H1 (cell line): Measurements from ENCODE around the gene SAG.

Source experiments
- BRCA1 ChIP-seq: IDR thresholded peaks from 2 replicates; pipeline ENCODE4 v1.6.1; 2012; ENCODE audit warnings: low read depth, low read length, improper control_type of control experiment
- CBX8 ChIP-seq: fragments of 300-800, 300-1000 bp; sonication (generic); IDR thresholded peaks from 2 replicates; pipeline ENCODE4 v1.7.1; 2016; ENCODE audit warnings: low read depth, low read length, borderline replicate concordance
- EP300 ChIP-seq, 2 experiments: IDR thresholded peaks; 1 replicate in 1 of 2; 2 replicates in 1 of 2; pipeline ENCODE4 v1.6.1; 2011 to 2012; ENCODE audit warnings: low read depth in 2 of 2, low read length in 2 of 2, mild to moderate bottlenecking in 2 of 2, borderline replicate concordance in 1 of 2, inconsistent platforms in 1 of 2, moderate library complexity in 1 of 2
- EZH2 ChIP-seq: fragments of 200-600 bp; sonication (generic); IDR thresholded peaks from 2 replicates; pipeline ENCODE4 v1.7.1; 2012; ENCODE audit warnings: low read depth, mild to moderate bottlenecking, moderate library complexity, low read length, inconsistent platforms; ENCODE audit not compliant: severe bottlenecking
- FOSL1 ChIP-seq: IDR thresholded peaks from 2 replicates; pipeline ENCODE4 v1.6.1; 2011; ENCODE audit warnings: mild to moderate bottlenecking, low read depth, low read length, moderate library complexity; ENCODE audit not compliant: insufficient read depth
- GABPA ChIP-seq: IDR thresholded peaks from 2 replicates; pipeline ENCODE4 v1.6.1; 2011; ENCODE audit warnings: mild to moderate bottlenecking, low read length, moderate library complexity, borderline replicate concordance; ENCODE audit not compliant: insufficient read depth
- MAX ChIP-seq: IDR thresholded peaks from 2 replicates; pipeline ENCODE4 v1.6.1; 2012; ENCODE audit warnings: inconsistent platforms
- POLR2A ChIP-seq, 2 experiments: IDR thresholded peaks; 1 replicate in 1 of 2; 2 replicates in 1 of 2; pipeline ENCODE4 v1.6.1; 2011; ENCODE audit warnings: low read depth in 2 of 2, low read length in 2 of 2, mild to moderate bottlenecking in 2 of 2; ENCODE audit errors: control extremely low read depth in 1 of 2
- POLR2AphosphoS5 ChIP-seq: IDR thresholded peaks from 2 replicates; pipeline ENCODE4 v1.6.1; 2011; ENCODE audit warnings: low read depth, low read length
- TAF1 ChIP-seq: IDR thresholded peaks from 2 replicates; pipeline ENCODE4 v1.6.1; 2011; ENCODE audit warnings: mild to moderate bottlenecking, low read depth, low read length
- TF ChIP-seq, protein P1 (sequence below): IDR thresholded peaks from 2 replicates; pipeline ENCODE4 v1.6.1; 2012; ENCODE audit warnings: inconsistent platforms
- TF ChIP-seq, protein P2 (sequence below), 3 experiments: IDR thresholded peaks; 1 replicate in 2 of 3; 2 replicates in 1 of 3; pipeline versions ENCODE4 v1.5.1 to v1.6.1; 2011; ENCODE audit warnings: low read length in 3 of 3, mild to moderate bottlenecking in 3 of 3, inconsistent platforms in 2 of 3, low read depth in 1 of 3, moderate library complexity in 1 of 3; ENCODE audit not compliant: insufficient read depth in 1 of 3; ENCODE audit errors: control extremely low read depth in 1 of 3
- TF ChIP-seq, protein P3 (sequence below): IDR thresholded peaks from 2 replicates; pipeline ENCODE4 v1.6.1; 2011; ENCODE audit warnings: low read length, improper control_type of control experiment

GRCh38 chr2:233346930-233347329 is 39.3 kb downstream of the SAG start:
- TF ChIP-seq FOSL1 = no peak
- no peak for TF ChIP-seq POLR2A (IDR thresholded peaks at IDR 0.05; ENCODE audit: control extremely low read depth in 1 of 2, low read depth in 2 of 2, low read length in 2 of 2)
- TF ChIP-seq EZH2 = no peak
- TF ChIP-seq, protein P1, sequence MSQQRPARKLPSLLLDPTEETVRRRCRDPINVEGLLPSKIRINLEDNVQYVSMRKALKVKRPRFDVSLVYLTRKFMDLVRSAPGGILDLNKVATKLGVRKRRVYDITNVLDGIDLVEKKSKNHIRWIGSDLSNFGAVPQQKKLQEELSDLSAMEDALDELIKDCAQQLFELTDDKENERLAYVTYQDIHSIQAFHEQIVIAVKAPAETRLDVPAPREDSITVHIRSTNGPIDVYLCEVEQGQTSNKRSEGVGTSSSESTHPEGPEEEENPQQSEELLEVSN = no peak
- TF ChIP-seq, protein P2, sequence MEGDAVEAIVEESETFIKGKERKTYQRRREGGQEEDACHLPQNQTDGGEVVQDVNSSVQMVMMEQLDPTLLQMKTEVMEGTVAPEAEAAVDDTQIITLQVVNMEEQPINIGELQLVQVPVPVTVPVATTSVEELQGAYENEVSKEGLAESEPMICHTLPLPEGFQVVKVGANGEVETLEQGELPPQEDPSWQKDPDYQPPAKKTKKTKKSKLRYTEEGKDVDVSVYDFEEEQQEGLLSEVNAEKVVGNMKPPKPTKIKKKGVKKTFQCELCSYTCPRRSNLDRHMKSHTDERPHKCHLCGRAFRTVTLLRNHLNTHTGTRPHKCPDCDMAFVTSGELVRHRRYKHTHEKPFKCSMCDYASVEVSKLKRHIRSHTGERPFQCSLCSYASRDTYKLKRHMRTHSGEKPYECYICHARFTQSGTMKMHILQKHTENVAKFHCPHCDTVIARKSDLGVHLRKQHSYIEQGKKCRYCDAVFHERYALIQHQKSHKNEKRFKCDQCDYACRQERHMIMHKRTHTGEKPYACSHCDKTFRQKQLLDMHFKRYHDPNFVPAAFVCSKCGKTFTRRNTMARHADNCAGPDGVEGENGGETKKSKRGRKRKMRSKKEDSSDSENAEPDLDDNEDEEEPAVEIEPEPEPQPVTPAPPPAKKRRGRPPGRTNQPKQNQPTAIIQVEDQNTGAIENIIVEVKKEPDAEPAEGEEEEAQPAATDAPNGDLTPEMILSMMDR (IDR thresholded peaks at IDR 0.05; ENCODE audit: control extremely low read depth in 1 of 3, insufficient read depth in 1 of 3, low read depth in 1 of 3, low read length in 3 of 3) = no peak
- TF ChIP-seq EP300 (IDR thresholded peaks at IDR 0.05; ENCODE audit: borderline replicate concordance in 1 of 2, low read depth in 2 of 2, low read length in 2 of 2) = no peak
- no peak for TF ChIP-seq GABPA
- no peak for TF ChIP-seq TAF1
- TF ChIP-seq, protein P3, sequence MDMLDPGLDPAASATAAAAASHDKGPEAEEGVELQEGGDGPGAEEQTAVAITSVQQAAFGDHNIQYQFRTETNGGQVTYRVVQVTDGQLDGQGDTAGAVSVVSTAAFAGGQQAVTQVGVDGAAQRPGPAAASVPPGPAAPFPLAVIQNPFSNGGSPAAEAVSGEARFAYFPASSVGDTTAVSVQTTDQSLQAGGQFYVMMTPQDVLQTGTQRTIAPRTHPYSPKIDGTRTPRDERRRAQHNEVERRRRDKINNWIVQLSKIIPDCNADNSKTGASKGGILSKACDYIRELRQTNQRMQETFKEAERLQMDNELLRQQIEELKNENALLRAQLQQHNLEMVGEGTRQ = no peak
- TF ChIP-seq MAX = no peak
- no peak for TF ChIP-seq BRCA1
- no peak for TF ChIP-seq POLR2AphosphoS5
- TF ChIP-seq CBX8 = no peak
